Measurements from ENCODE around the gene RPL36. TPM values are rescaled to one million over a fixed set of nuclear protein-coding genes. Genes with fewer than 3 reads are reported as not detected.

Gene RPL36
- total and polyA plus RNA-seq, 9 of the 15 experiments (the other 6 are each of a cell fraction or from before 2014, with no cell fraction given) = 350 to 3,412 (median 1,507) TPM

DNA sequence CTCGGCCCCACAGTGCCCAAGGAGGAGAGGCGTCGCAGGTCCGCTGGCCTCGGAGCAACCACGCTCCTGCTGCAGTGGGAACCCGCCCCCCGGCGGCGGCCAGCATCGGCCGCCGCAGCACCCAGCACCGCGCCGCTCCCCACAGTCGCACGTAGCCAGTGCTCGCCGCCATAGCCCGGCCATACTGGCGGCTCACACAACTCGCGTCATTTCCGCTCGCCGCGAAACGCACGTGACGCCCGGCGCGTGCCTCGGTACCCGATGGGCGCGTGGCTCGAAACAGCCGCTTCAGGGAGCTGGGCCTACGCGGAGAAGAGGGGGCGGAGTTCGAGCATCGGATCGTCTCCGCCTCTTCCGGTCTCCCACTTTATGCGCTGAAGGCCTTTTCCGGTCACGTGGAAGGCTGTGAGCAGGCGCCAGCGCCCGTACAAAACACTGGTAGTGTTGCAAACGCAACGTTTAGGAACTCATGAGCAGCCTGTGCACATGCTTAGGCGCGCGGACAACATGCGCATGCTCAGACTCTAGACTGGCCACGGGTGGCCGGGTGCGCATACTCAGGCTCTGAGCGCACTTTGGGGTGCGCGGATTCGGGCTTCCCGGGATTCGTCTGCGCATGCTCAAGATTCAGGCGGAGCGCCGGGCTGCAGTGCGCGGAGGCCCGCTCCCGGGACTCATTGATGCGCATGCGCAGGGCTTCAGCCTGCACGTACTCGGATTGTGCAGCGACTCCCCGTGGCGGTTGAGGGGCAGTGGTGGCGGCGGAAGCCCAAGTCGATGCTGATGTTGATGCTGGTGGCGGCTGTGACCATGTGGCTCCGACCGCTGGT, 30.1 kb downstream of the RPL36 start, which contains the start of the genes CATSPERD and LONP1 (continued):
- TF ChIP-seq ETV5 (CRISPR knock-in tag; IDR thresholded peaks at IDR 0.05; ENCODE audit: low read depth) = peak; percentile 89
- TF ChIP-seq, protein P1, sequence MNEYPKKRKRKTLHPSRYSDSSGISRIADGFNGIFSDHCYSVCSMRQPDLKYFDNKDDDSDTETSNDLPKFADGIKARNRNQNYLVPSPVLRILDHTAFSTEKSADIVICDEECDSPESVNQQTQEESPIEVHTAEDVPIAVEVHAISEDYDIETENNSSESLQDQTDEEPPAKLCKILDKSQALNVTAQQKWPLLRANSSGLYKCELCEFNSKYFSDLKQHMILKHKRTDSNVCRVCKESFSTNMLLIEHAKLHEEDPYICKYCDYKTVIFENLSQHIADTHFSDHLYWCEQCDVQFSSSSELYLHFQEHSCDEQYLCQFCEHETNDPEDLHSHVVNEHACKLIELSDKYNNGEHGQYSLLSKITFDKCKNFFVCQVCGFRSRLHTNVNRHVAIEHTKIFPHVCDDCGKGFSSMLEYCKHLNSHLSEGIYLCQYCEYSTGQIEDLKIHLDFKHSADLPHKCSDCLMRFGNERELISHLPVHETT (CRISPR knock-in tag; conservative IDR thresholded peaks at IDR 0.05 in 1 of 2, IDR thresholded peaks at IDR 0.05 in 1 of 2) = peak in 1 of 2 experiments; percentile 98; a peak in 2 of 4 replicates
- peak; percentile 92 for TF ChIP-seq POLR2B (IDR thresholded peaks at IDR 0.05; ENCODE audit: low read depth, partially characterized antibody)
- no peak for TF ChIP-seq HNRNPK (IDR thresholded peaks at IDR 0.05; ENCODE audit: low read depth, low read length, poor library complexity, severe bottlenecking)
- TF ChIP-seq SOX6 (IDR thresholded peaks at IDR 0.05) = peak; percentile 71
- TF ChIP-seq, protein P2, sequence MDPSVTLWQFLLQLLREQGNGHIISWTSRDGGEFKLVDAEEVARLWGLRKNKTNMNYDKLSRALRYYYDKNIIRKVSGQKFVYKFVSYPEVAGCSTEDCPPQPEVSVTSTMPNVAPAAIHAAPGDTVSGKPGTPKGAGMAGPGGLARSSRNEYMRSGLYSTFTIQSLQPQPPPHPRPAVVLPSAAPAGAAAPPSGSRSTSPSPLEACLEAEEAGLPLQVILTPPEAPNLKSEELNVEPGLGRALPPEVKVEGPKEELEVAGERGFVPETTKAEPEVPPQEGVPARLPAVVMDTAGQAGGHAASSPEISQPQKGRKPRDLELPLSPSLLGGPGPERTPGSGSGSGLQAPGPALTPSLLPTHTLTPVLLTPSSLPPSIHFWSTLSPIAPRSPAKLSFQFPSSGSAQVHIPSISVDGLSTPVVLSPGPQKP (CRISPR knock-in tag; IDR thresholded peaks at IDR 0.05) = no peak
- no peak for TF ChIP-seq NCOA4 (IDR thresholded peaks at IDR 0.05; ENCODE audit: partially characterized antibody)
- TF ChIP-seq KDM4B (IDR thresholded peaks at IDR 0.05; ENCODE audit: borderline replicate concordance in 2 of 2, low read depth in 1 of 2) = 0 out of 4 replicates have a peak, but pooled peaks of 1 of the 2 experiments have one; percentile 40
- TF ChIP-seq, protein P3, sequence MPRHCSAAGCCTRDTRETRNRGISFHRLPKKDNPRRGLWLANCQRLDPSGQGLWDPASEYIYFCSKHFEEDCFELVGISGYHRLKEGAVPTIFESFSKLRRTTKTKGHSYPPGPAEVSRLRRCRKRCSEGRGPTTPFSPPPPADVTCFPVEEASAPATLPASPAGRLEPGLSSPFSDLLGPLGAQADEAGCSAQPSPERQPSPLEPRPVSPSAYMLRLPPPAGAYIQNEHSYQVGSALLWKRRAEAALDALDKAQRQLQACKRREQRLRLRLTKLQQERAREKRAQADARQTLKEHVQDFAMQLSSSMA (CRISPR knock-in tag; IDR thresholded peaks at IDR 0.05) = no peak
- no peak for TF ChIP-seq ZNF431 (CRISPR knock-in tag; IDR thresholded peaks at IDR 0.05)
- TF ChIP-seq SMAD1 (IDR thresholded peaks at IDR 0.05; ENCODE audit: low read depth, low read length, partially characterized antibody) = no peak
- no peak for TF ChIP-seq RBM17 (IDR thresholded peaks at IDR 0.05; ENCODE audit: borderline replicate concordance, low read depth, low read length)
- TF ChIP-seq, protein P4, sequence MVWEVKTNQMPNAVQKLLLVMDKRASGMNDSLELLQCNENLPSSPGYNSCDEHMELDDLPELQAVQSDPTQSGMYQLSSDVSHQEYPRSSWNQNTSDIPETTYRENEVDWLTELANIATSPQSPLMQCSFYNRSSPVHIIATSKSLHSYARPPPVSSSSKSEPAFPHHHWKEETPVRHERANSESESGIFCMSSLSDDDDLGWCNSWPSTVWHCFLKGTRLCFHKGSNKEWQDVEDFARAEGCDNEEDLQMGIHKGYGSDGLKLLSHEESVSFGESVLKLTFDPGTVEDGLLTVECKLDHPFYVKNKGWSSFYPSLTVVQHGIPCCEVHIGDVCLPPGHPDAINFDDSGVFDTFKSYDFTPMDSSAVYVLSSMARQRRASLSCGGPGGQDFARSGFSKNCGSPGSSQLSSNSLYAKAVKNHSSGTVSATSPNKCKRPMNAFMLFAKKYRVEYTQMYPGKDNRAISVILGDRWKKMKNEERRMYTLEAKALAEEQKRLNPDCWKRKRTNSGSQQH (CRISPR knock-in tag; IDR thresholded peaks at IDR 0.05) = no peak
- peak; percentile 83 for TF ChIP-seq ATF1 (CRISPR knock-in tag; IDR thresholded peaks at IDR 0.05)
- peak; percentile 98 for TF ChIP-seq ATF1 (tag; IDR thresholded peaks at IDR 0.05)
- 0 out of 2 replicates have a peak, but pooled peaks have one; percentile 28 for TF ChIP-seq XRCC5 (IDR thresholded peaks at IDR 0.05; ENCODE audit: low read depth, low read length)
- peak; percentile 99 for TF ChIP-seq GABPA (tag; conservative IDR thresholded peaks at IDR 0.05; ENCODE audit: low read depth)
- peak; percentile 72; the same call in 1 of the 2 replicates for TF ChIP-seq CAMTA2 (CRISPR knock-in tag; conservative IDR thresholded peaks at IDR 0.05)
- no peak for TF ChIP-seq ZNF408 (CRISPR knock-in tag; IDR thresholded peaks at IDR 0.05; ENCODE audit: low read depth)
- TF ChIP-seq, protein P5, sequence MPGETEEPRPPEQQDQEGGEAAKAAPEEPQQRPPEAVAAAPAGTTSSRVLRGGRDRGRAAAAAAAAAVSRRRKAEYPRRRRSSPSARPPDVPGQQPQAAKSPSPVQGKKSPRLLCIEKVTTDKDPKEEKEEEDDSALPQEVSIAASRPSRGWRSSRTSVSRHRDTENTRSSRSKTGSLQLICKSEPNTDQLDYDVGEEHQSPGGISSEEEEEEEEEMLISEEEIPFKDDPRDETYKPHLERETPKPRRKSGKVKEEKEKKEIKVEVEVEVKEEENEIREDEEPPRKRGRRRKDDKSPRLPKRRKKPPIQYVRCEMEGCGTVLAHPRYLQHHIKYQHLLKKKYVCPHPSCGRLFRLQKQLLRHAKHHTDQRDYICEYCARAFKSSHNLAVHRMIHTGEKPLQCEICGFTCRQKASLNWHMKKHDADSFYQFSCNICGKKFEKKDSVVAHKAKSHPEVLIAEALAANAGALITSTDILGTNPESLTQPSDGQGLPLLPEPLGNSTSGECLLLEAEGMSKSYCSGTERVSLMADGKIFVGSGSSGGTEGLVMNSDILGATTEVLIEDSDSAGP (CRISPR knock-in tag; IDR thresholded peaks at IDR 0.05) = no peak
- no peak for TF ChIP-seq ZFP30 (CRISPR knock-in tag; IDR thresholded peaks at IDR 0.05; ENCODE audit: borderline replicate concordance)

Measured in K562 (cell line).